Panc1 (cell line): ENCODE measurements around the gene TMEM87B.

ENCODE experiments used
- POLR2AphosphoS5 ChIP-seq: IDR thresholded peaks from 2 replicates; pipeline ENCODE4 v1.6.1; 2012; ENCODE audit warnings: mild to moderate bottlenecking, low read depth, low read length, moderate library complexity
- SIN3A ChIP-seq: IDR thresholded peaks from 2 replicates; pipeline ENCODE4 v1.6.1; 2012; ENCODE audit warnings: low read depth, mild to moderate bottlenecking, low read length, moderate library complexity, borderline replicate concordance; ENCODE audit not compliant: insufficient read depth
- TF ChIP-seq, protein P1 (sequence below): fragments of 450-650 bp; IDR thresholded peaks from 2 replicates; pipeline ENCODE4 v1.5.1; 2017; ENCODE audit warnings: mild to moderate bottlenecking
- TF ChIP-seq, protein P2 (sequence below), 2 experiments: IDR thresholded peaks; 2 replicates each; pipeline ENCODE4 v1.6.1; 2011 to 2012; ENCODE audit warnings: low read depth in 2 of 2, control low read depth in 1 of 2, low read length in 1 of 2, mild to moderate bottlenecking in 1 of 2, moderate library complexity in 1 of 2; ENCODE audit not compliant: insufficient read depth in 1 of 2

DNA sequence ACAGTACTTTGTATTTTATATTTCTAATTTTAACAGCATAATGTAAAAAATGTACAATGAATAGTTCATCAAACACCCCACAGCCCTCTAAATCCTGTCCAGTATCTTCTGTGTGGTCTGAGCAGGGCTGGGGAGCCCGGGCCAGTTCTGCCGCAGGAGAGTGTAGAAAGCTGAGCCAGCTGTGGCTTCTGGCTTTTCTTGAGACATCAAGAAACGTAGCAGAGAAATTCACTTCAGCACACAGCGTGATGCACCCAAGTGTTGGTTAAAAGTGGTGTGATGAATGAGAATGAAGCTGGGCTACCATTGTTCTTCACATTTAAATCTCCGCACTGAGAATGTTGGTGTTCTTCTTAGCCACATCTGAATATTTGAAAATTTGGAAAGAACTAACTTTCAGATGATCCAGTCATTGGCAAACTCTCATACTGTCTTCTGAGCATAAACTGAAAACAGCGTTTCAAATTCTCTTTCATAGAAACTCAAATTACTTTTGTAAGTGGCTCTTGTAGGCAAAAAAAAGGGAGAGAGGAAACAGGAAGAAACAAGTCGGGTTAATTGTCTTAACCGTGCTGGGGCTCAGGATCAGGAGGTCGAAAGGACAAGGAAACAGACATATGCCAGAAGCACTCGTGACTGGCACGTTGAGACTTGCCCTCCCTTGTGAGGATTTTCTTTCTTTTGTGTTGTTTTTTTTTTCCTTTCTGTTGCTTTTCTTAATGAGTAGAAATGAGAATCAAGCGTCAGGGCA lies 23.4 kb upstream of the TMEM87B start:
- TF ChIP-seq, protein P1, sequence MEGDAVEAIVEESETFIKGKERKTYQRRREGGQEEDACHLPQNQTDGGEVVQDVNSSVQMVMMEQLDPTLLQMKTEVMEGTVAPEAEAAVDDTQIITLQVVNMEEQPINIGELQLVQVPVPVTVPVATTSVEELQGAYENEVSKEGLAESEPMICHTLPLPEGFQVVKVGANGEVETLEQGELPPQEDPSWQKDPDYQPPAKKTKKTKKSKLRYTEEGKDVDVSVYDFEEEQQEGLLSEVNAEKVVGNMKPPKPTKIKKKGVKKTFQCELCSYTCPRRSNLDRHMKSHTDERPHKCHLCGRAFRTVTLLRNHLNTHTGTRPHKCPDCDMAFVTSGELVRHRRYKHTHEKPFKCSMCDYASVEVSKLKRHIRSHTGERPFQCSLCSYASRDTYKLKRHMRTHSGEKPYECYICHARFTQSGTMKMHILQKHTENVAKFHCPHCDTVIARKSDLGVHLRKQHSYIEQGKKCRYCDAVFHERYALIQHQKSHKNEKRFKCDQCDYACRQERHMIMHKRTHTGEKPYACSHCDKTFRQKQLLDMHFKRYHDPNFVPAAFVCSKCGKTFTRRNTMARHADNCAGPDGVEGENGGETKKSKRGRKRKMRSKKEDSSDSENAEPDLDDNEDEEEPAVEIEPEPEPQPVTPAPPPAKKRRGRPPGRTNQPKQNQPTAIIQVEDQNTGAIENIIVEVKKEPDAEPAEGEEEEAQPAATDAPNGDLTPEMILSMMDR: no peak
- TF ChIP-seq, protein P2, sequence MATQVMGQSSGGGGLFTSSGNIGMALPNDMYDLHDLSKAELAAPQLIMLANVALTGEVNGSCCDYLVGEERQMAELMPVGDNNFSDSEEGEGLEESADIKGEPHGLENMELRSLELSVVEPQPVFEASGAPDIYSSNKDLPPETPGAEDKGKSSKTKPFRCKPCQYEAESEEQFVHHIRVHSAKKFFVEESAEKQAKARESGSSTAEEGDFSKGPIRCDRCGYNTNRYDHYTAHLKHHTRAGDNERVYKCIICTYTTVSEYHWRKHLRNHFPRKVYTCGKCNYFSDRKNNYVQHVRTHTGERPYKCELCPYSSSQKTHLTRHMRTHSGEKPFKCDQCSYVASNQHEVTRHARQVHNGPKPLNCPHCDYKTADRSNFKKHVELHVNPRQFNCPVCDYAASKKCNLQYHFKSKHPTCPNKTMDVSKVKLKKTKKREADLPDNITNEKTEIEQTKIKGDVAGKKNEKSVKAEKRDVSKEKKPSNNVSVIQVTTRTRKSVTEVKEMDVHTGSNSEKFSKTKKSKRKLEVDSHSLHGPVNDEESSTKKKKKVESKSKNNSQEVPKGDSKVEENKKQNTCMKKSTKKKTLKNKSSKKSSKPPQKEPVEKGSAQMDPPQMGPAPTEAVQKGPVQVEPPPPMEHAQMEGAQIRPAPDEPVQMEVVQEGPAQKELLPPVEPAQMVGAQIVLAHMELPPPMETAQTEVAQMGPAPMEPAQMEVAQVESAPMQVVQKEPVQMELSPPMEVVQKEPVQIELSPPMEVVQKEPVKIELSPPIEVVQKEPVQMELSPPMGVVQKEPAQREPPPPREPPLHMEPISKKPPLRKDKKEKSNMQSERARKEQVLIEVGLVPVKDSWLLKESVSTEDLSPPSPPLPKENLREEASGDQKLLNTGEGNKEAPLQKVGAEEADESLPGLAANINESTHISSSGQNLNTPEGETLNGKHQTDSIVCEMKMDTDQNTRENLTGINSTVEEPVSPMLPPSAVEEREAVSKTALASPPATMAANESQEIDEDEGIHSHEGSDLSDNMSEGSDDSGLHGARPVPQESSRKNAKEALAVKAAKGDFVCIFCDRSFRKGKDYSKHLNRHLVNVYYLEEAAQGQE (IDR thresholded peaks at IDR 0.05; ENCODE audit: insufficient read depth in 1 of 2, low read depth in 2 of 2, low read length in 1 of 2): no peak
- TF ChIP-seq POLR2AphosphoS5 (no peak), SIN3A (no peak)
